GM21423 (cell line): ENCODE measurements around the gene LHX3.

ENCODE experiments used
- ATAC-seq: cut with Tn5 transposase; IDR thresholded peaks from one replicate; pipeline ENCODE4 v1.9.1; 2021; ENCODE audit warnings: mild to moderate bottlenecking, moderate library complexity; ENCODE audit not compliant: unreplicated experiment

Gene LHX3

DNA sequence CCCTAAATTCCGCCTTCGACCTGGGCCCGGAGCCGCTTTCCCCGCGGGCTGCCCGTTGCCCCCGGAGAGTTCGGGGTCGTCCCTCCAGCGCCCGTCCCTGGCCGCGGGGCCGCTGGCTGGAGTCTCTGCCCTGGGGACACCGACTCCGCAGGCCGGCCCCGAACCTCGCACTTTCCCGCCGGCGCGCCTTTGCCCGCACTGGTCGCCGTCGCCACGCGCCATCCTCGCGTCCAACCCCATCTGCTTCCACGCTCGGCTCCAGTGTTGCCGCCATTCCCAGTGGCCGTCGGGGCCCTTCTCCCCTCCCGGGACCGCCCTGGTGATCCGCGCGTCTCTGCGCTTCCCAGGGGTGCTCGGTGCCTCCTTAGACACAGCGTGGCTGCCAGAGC, 11.0 kb downstream of the LHX3 start:
- no peak for ATAC-seq

DNA sequence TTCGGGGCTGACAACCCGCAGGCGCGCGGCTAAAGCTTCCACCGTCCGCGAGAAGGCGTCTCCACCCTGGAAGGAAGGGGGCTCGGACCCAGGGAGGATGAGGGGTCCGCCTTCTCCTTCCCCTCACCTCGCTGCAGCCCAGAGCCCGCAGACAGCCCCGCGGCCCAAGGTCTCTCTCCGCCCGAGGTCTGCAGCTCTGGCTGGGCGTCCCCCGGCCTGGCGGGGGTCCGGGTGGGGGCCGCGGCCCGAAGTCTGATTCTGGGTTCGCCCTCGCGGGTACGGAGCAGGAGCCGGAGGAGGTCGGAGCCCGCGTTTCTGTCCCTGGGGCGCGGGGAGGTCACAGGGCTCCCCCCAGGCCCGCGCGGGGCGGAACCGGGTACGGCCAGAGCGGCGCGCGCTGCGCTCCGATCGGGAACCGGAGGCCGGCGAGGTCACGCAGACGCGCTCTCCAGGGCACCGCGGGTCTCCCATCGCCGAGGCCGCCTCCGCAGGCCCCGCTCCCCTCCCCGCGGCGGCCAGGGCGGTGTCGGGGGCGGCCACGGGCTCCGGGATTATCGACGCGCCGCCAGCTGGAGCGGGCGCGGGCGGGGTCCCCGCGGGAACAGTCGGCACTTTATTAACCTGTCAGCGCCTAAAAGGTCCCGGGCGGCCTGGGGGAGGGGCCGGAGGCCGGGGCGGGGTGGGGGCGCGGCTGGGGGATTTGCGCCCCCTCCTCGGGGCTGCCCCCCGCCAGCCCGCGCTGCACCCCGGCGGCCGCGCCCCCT, 11.6 kb downstream of the LHX3 start:
- ATAC-seq, result no peak

DNA sequence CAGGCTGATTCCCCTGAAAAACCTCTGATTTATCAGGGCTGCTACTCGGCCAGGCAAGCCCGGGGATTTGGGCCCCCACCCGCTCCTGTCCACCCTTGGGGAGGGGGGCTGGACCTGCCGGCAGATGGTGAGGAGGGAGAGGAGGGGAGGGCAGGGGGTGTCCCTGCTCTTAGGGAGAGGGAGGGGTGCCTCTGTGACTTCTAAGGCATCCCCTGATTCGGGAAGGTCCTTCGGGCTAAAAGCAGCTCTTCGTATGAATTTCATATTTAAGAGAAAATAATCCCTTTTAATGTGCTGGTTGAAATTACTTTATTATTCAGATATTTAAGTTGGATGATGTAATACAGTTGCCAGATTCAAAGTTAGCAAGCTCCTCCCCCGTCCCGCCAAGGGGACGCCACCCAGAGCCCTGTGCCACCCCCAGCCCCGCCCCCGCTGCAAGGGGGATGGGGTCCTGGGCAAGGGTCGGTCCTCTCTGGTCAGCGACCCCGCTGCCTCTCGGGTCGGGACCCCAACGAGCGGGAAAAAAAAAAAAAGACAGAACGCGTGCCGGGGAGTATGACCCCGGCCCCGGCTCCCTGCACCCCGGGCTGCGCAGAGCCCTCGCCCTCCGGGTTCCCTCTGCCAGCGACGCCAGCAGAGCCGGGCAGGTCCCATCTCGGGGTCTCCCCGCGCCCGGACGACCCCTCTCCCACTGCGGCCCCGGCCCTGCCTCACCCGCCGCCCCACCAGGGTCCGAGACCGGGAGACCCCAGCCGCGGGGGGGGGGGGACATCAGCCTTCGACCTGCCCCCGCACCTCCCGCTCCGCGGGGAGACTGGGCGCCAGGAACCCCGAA, 12.4 kb downstream of the LHX3 start:
- ATAC-seq, result no peak

DNA sequence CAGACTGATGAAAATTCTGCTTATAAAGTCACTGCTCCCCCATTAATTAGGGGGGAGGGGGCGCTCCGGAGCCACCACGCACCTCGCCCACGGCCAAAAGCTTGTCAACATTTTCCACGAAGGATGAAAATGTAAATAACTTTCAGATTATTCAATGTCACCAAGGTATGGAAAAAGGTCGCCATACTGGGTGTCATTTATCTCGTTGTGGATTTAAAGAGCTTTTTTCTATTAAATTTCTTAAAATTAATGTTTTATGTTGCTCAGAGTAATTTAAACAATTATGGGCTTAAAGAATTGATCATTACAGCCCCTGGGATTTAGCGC, 13.0 kb downstream of the LHX3 start:
- no peak for ATAC-seq

DNA sequence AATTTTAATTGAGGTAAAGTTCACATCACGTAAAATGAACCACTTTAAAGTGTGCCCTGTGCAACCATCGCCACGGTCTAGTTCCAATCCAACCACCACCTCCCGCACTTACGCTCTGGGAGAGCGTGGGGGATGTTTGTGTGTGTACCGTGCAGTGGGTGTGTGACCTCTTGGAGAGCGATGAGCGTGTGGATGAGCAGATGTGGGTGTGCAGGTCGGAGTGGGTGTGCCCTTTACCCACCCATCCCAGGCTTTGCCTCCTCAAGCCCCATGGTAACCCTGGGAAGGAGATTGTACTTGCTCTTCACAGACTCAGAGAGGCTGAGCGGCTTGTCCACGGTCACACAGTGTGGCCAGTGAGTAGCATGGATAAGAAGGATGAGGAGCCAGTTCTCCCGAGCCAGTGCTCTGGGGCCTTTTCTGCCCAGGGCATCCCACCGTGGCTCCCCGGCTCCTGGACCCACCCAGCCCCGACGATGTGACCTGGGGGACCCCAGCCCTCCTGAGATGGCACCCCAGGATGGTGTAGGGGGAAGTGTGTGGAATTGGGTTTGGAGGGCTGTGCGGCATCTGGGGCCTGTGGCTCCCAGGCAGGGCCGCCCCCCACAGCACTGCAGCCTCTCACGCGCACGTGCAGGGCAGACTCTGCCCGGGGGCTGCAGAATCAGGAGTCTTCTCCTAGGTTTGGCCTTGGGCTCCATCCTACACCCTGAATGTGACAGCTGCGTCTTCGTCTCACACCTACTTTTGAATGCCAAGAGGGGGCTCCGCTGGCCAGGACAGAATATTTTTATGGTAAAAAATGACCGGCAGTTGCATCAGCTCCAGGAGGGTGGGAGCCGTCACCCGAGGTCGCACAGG, 13.6 kb downstream of the LHX3 start:
- ATAC-seq, result no peak

DNA sequence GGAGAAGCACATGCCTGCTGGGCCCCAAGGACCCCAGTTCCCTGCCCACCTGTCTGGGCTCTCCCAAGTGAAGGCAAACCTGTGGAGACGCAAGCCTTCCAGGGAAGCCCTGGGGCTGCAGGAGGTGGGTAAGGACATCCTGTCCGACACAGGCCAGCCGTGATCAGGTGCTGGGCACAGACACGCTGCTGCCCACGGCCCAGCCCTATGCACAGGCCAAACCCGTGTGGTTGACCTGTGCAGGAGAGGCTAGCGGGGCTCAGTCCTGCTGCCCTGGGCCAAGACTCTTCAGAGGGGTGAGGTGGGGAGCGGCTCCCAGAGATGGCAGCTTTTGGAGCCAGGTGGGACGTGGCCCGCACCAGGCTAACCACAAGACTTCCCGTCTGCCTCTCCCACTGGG, 14.3 kb downstream of the LHX3 start:
- no peak for ATAC-seq

DNA sequence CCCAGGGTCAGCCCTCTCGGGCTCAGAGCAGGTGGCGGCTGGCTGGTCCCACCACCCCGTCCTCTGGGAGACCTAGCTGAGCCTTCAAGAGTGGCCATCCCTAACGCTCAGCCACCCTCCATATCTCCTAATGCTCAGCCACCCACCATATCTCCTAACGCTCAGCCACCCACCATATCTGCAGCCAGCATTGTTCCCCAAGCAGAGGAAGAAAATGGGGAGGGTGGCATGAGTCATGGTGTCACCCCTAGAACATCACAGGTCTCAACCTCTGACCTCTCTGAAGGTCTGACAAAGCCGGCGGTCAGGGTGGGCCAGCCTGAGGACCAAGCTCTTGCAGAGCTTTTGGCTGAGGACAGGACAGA, 14.7 kb downstream of the LHX3 start:
- ATAC-seq, result no peak

DNA sequence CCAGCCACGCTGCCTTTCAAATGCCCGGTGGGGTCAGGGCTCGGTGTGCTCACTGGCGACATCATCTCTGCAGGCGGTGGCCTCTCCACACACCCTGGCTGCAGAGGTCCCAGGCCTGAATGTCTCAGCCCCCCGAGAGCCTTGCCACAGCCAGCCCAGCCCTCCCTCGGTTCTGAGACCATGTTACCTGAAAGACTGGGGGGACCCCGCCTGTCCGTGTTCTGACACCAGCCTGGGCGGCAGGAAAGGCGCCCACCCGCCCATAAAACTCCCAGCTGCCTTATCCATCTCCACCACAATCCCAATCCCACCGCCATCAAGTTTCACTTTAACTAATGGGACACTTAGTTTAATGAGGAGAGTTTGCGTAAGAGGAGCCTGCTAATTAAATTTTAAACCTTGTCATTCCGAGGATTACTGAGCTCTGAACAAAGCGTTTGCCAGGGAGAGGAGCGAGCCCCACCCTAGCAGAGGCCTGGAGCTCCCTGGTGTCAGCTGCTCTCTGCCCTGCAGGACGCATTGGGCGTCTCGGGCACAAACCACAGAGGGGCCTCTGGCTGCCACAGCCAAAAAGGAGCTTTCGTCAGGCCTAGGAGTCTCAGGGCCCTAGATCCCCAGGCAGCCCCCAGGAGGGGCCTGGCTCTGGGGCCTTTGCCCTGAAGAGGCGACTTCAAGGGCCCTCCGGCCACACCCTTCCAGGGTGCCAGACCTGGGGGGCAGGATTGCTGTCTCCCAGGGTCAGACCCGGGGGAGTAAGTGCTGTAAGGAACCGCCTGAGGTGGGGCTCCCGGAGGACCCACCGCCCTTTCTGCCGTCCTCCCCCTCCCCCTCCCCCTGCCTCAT, 15.3 kb downstream of the LHX3 start:
- ATAC-seq, result no peak

DNA sequence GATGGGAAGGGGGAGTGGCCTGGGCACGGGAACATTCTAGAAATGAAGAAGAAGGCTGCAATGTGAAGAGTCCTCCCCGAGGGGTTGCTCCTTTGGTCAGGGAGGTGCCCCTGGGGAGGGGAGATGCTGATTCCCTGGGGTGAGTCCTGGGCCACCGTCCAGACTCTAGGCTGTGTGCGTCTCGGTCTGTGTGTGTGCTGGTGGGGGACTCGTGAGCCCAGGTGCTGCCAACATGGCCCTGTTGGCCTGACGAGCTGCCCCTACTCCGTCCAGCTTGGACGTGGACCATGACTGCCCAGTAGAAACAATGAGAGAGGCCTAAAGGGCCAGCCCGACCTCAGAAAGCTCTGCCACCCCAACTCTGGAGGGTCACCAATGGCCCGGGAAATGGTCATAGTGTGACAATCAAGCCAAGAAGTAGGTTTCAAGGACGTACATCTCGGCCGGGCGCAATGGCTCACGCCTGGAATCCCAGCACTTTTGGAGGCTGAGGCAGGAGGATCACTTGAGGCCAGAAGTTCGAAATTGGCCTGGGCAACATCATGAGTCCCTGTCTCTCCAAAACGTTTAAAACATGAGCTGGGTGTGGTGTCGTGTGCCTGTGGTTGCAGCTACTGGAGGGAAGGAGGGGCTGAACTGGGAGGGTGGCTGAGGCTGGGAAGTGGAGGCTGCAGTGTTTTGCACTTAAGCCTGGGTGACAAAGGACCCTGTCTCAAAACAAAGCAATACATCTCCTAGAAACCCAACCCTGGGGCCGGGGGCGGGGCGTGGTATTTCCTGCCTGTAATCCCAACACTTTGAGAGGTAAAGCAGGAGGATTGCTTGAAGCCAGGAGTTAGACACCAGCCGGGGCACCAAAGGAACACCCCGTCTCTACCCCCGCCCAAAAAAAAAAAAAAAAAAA, 17.0 kb downstream of the LHX3 start:
- no peak for ATAC-seq

DNA sequence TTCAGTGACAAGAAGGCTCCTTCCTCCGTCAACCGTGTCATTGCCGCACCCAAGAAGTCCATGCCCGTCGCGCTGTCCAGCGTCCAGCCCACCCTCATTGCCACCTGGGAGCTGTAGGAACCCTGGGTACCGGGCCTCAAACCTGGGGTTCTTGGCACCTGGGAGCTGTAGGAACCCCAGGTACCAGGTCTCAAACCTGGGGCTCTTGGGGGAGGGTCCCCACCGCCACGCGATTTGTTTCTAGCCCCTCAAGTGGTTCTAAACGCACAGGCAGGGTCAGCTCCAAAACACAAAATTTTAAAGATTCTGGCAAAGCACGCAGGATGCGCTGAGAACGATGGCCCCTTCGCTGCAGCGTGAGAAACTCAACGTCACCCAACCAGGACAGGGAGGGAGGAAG, 17.7 kb downstream of the LHX3 start:
- no peak for ATAC-seq

DNA sequence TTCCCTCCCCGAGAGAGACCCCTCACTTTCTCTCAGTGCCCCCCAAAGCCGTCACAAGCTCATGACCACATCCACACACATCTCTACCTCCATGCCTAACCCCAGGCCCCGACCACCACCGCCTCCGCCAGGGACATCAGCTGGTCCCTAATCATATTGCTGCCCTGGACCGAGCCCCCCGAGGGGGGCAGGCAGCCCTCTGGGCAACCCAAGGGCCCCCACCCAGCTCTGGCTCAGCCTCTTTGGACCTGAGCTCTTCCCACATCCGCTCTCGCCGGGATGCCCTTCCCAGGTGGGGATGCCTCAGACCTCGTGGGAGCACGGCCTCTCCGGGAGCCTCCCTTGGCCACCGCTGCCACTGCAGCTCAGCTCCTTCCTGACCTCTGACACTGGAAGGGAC, 18.5 kb downstream of the LHX3 start:
- ATAC-seq, result no peak

DNA sequence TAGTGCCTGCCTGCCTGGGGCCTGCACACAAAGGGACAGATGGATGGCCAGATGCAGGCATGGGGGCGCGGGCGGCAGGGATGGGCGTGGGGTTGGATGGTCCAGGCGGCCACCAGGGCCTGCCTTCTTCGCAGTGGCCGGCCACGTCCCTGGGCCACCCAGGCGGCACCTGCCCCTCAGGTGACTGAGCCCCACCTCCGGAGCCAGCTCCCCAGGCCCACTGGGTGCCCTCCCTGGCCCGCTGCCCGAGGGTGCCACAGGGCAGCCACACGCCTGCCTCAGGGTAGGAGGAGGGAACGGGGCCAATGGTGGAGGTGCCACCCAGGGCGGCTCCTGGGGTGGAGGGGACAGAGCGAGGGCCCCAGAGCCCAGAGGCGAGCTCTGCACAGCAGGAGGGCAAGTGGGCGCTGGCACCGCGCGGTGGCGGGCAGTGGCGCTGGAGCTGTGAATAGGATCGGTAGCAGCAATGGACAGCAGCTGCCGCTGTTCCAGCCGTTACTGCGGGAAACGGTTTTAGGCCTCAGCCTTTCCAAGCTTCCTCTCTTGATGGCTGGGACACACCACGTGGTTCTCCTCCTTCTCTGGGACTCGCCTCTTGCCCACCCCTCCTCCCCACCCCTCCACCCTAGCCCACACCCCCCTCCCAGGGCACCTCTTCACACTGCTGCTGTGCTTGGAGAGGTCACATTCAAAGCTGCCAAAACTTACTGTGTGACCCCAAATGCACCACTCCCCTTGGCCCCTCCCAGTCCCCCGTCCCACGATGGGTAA, 19.1 kb downstream of the LHX3 start:
- no peak for ATAC-seq

DNA sequence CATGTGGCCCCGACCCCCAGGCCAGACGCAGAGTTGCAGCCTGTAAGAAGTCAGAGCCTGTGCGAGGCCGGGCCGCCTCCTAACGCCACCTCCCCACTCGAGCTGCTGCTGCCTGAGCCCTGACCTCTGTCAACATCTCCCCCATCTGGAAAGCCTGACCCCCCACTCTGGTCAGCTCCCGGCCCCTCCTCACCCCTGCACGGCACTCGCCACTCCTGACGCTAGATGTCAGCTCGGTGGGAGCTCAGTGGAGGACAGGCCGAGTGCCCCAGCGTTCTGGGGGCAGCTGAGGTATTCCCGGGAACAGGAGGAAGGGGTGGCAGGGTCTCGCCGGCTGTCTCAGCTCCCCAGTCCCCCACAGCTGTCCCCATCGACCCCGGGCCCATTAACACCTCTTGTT, 19.9 kb downstream of the LHX3 start:
- no peak for ATAC-seq

DNA sequence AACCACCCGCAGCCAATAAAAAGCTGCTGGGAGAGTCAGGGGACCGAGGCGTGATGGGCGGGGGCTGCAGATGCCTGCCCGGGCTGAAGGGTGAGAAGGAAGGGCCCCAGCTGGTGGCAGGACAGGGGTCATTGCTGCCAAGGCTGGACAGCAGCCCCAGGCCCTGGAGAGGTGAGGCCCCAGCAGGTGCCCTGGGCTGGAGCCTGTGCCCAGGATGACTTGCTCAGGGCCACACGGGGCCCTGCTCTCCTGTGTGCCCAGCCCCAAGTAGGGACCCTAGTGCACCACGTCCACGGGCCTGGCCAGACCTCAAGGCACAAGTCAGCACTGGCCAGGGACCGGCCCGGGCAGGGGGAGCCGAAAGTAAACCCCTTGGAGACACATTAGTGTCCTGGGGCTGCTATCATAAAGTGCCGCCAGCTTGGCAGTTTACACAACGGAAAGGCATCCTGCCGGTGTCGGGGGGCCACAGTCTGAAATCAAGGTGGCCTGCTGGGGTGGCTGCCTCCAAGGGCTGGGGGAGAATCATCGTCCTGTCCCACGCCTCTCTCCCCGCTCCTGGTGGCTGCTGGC, 22.0 kb downstream of the LHX3 start:
- ATAC-seq, result no peak

DNA sequence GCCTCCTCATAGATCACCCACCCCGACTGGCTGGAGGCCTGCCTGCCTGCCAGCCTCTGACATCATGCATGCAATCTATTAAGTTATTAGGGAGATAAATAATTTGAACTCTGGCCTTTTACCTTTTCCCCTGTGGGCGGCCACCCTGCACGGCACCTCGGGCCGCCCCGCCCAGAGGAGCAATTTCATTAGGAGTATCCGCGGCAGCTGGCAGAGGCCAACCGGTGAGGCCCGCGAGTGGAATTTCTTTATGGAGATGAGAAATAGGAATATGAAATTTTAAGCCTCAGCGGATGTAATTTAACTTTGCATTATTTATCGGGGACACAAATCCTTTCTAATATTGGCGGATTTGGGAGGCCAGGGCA, 22.5 kb downstream of the LHX3 start:
- ATAC-seq, result no peak

DNA sequence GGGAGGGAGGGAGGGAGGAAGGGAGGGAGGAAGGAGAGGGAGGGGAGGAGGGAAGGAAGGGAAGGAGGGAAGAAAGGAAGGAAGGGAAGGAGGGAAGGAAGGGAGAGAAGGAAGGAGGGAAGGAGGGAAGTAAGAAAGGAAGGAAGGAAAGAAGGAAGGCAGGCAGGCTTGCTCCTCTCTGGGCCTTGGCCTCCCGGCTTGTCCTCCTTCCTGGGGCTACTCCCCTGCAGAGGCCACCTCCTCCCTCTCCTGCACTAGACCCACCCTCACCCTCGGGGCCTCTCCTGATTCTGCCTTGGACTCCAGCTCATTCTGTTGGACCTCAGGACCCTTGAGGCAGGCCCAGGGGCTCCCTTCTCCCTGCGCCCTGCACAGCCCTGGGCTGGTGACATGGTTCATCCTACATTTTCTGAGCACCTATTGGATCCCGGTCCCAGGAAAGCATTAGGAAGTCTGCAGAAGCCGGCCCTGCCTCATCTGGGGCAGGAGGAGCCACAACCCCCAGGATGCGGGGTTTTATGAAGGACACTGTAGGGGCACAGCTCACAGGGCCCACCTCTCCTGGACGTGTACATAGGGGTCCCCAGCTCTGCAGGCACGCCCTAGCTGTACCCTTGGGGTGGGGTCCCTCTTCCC, 23.0 kb downstream of the LHX3 start:
- ATAC-seq, result no peak

DNA sequence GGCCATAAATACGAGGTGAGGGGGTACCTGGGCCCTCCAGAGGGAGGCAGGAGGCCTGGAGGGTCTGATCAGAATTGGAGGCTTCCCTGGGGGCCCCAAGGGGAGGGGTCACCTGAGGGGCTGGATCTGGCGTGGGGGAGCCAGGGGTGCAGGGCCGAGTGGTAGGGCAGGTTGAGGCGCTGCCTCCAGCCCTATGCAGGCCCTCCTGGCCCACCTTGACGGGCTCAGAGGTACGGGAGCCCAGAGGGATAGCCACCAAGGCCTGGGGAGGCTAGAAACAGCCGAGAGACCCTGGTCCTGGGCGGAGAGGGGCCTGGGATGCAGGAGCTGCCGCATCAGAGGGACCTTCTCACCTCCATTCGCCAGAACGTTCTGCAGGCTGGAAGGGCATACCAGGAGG, 24.3 kb downstream of the LHX3 start:
- no peak for ATAC-seq

DNA sequence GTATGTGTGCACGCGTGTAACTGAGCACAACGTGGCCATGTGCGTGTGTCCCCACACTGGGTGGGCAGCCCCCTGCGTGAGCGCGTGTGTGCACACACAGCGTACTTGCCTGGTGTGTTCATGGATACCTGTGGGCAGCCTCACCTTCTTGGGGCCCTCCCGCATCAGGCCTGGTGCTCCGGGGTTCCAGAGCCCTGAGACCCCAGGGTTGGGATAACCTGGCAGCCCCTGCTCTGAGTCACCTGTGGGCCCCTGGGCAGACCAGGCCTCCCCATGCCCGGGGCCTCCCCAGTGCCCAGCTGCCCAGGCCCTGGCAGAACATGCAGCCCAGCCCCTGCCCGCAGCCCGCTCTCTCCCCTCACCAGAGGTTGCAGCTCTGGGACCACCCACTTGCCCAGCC, 25.2 kb downstream of the LHX3 start:
- ATAC-seq, result no peak
